DMS114 treated with DMSO at 0.1 percent for 48 hours (cell line): ENCODE measurements around the gene GRB14.
"Not testable (repeated sequence)": the region's sequence is repeated elsewhere in the genome, so short reads cannot be mapped to it uniquely, and the experiment has no call there.

Experiments used
- DNase-seq: peaks from one replicate; lab custom pipeline; 2025; ENCODE audit not compliant: unreplicated experiment; lab: John Stamatoyannopoulos, UW

The GRB14 gene

GRCh38 chr2:164620873-164621763 is at the start of gene GRB14:
GRB14 (minus strand) TSS chr2:164621482; CDS start chr2:164621309, 173 bp downstream.
- DNase-seq: peak; percentile 1

- DNase-seq: no peak
Observed at GRCh38 chr2:164669291-164669690, 48.0 kb upstream of the GRB14 start.

GRCh38 chr2:164667566-164667965 is 46.3 kb upstream of the GRB14 start:
- DNase-seq: no peak

- DNase-seq: no peak
Observed at GRCh38 chr2:164664070-164664469, 42.8 kb upstream of the GRB14 start.

GRCh38 chr2:164662868-164663631 is 41.8 kb upstream of the GRB14 start:
- no peak for DNase-seq

GRCh38 chr2:164662066-164662465 is 40.8 kb upstream of the GRB14 start:
- no peak for DNase-seq

- no peak for DNase-seq
Observed at GRCh38 chr2:164661349-164661748, 40.1 kb upstream of the GRB14 start.

- DNase-seq: no peak
Observed at GRCh38 chr2:164657129-164657528, 35.8 kb upstream of the GRB14 start.

GRCh38 chr2:164655750-164656149 is 34.5 kb upstream of the GRB14 start:
- no peak for DNase-seq

GRCh38 chr2:164655336-164655735 is 34.1 kb upstream of the GRB14 start:
- no peak for DNase-seq

GRCh38 chr2:164651361-164651760 is 30.1 kb upstream of the GRB14 start:
- DNase-seq: no peak

- no peak for DNase-seq
Observed at GRCh38 chr2:164644036-164644700, 22.9 kb upstream of the GRB14 start.

- DNase-seq: no peak
Observed at GRCh38 chr2:164642946-164643555, 21.8 kb upstream of the GRB14 start.

- no peak for DNase-seq
Observed at GRCh38 chr2:164642268-164642667, 21.0 kb upstream of the GRB14 start.

GRCh38 chr2:164628319-164628718 is 7.0 kb upstream of the GRB14 start:
- not testable (repeated sequence) for DNase-seq

GRCh38 chr2:164625378-164625971 is 4.2 kb upstream of the GRB14 start:
- DNase-seq: no peak

GRCh38 chr2:164624316-164624715 is 3.0 kb upstream of the GRB14 start:
- no peak for DNase-seq

GRCh38 chr2:164622338-164623106 is 1.2 kb upstream of the GRB14 start:
- no peak for DNase-seq

- no peak for DNase-seq
Observed at GRCh38 chr2:164621764-164622105, 453 bp upstream of the GRB14 start.

GRCh38 chr2:164620457-164620856 is 825 bp downstream of the GRB14 start:
- no peak for DNase-seq
